Measurements from ENCODE around the gene ARL6IP4.

The ARL6IP4 gene

DNA sequence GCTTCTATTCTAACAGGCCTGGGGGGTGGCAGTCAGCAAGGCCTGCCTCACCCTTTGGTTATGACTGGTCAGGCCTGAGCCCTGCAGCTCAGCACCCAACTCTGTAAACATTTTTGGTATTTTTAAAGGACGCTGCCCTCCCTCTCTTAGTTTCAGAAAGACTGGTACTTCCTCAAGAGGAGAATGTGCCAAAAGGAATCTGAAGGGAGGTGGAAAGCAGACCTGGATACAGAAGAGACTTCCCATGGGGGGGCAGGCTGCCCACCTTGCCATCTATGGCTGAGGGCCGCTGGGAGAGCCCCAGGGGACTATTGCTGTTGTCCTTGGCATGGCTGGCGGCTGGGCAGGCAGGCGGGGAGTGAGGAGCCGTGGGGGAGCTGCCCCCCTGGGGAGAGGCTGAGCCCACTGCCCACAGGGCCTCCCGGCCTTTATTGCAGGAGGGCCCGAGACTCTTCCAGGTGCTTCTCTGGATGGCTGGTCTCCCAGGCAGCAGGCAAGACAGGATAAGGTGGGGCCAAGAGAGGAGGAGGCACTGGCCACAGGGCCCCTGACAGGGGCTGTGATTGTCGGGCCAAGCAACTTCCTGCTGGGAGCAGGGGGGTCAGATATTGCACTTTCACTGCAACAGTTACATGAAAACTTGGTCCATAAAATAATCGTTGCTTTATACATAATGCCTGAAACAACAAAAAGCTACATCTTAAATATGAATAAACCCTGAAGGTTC is 3.5 kb downstream of the ARL6IP4 start:
- Histone ChIP-seq H3K4me1 (ENCODE audit: control extremely low read depth in 1 of 4, control insufficient read depth in 4 of 4, insufficient read depth in 4 of 4, low read length in 3 of 4) (peaks cover 3 to 64% (median 58%) of the 10 kb centered on the region in 4 experiments), H3K27ac (ENCODE audit: insufficient read depth in 1 of 2, low read depth in 1 of 2, low read length in 2 of 2, poor library complexity in 1 of 2, severe bottlenecking in 2 of 2) (peak overlapping the region in 1 of 2 experiments; percentile 64), H3K4me3 (ENCODE audit: control insufficient read depth in 1 of 7, extremely low read depth in 1 of 7, insufficient read depth in 4 of 7, low read depth in 2 of 7, low read length in 6 of 7) (peak overlapping the region in 5 of 7 experiments; percentile 5 to 58 (median 47)), H3K36me3 (ENCODE audit: control insufficient read depth in 4 of 4, insufficient read depth in 4 of 4, low read length in 3 of 4) (peaks cover 0 to 50% (median 36%) of the 10 kb centered on the region in 4 experiments), H3K27me3 (replicated peaks in 2 of 5; ENCODE audit: control insufficient read depth in 4 of 5, insufficient read depth in 5 of 5, low read length in 4 of 5) (no peaks in the 10 kb centered on the region), H3K9me3 (ENCODE audit: control extremely low read depth in 1 of 5, control insufficient read depth in 4 of 5, insufficient read depth in 2 of 5, low read depth in 1 of 5, low read length in 4 of 5) (no peaks in the 10 kb centered on the region)
- DNase-seq: no peak
- ChIA-PET CTCF (interaction anchor here (1.4 kb wide), 1 partner anchor 18 kb away, joined by 3 read pairs; the partner anchor contains the start of gene ABCB9), POLR2A (interaction anchor here (2.8 kb wide), 1 partner anchor 9 kb away, joined by 12 read pairs; the partner anchor contains the start of gene OGFOD2)
- 26% methylated on average over 8 of the region's 9 CpGs for WGBS (ENCODE audit: insufficient coverage)

DNA sequence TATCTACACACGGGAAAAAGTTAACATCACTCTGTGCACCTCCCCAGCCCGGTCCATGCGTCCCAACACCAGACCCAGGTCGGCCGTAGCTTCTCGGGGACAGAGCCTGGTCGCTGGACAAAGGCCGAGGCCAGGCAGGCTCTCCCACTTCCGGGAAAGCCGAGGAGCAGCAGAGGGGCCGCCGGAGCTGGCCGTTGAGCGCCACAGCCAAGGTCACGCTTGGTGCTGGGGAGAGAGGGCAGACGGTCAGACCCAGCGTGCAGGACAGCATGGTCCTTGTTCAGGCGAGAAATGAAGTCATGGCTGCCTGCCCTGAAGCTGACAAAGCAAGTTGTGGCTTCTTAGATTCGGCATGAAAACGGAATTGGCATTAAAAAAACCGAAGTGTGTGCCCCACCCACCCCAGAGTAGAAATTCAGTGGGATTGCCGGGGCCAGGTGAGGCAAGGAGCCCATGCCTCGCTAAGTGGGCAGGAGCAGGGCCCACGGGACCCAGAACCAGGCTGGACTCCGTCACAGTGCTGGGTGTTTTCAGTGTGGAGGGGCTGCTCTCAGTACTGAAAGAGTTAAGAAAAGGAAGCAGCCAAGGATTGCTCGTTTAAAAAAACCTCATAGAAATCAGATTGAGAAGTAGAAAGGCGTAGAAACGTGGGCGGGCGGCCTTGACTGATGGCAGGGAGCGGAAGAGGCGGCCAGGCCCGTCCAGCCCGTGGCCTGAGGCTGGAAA is 4.3 kb downstream of the ARL6IP4 start:
- Histone ChIP-seq H3K4me3 (ENCODE audit: control insufficient read depth in 1 of 7, extremely low read depth in 1 of 7, insufficient read depth in 4 of 7, low read depth in 2 of 7, low read length in 6 of 7) (peak overlapping the region in 5 of 7 experiments; percentile 5 to 58 (median 47)), H3K27me3 (replicated peaks in 2 of 5; ENCODE audit: control insufficient read depth in 4 of 5, insufficient read depth in 5 of 5, low read length in 4 of 5) (no peaks in the 10 kb centered on the region), H3K4me1 (ENCODE audit: control extremely low read depth in 1 of 4, control insufficient read depth in 4 of 4, insufficient read depth in 4 of 4, low read length in 3 of 4) (peaks cover 3 to 56% (median 50%) of the 10 kb centered on the region in 4 experiments), H3K36me3 (ENCODE audit: control insufficient read depth in 4 of 4, insufficient read depth in 4 of 4, low read length in 3 of 4) (peaks cover 0 to 51% (median 37%) of the 10 kb centered on the region in 4 experiments), H3K9me3 (ENCODE audit: control extremely low read depth in 1 of 5, control insufficient read depth in 4 of 5, insufficient read depth in 2 of 5, low read depth in 1 of 5, low read length in 4 of 5) (no peaks in the 10 kb centered on the region), H3K27ac (ENCODE audit: insufficient read depth in 1 of 2, low read depth in 1 of 2, low read length in 2 of 2, poor library complexity in 1 of 2, severe bottlenecking in 2 of 2) (peak overlapping the region in 1 of 2 experiments; percentile 59)
- peak in 1 of 3 donors; percentile 46 for DNase-seq
- CTCF ChIA-PET: no interaction called here
- 29% methylated on average over 34 of the region's 34 CpGs for WGBS (ENCODE audit: insufficient coverage)
- POLR2A ChIA-PET: interaction anchor here (2.8 kb wide), 1 partner anchor 10 kb away, joined by 12 read pairs; the partner anchor contains the start of gene OGFOD2

DNA sequence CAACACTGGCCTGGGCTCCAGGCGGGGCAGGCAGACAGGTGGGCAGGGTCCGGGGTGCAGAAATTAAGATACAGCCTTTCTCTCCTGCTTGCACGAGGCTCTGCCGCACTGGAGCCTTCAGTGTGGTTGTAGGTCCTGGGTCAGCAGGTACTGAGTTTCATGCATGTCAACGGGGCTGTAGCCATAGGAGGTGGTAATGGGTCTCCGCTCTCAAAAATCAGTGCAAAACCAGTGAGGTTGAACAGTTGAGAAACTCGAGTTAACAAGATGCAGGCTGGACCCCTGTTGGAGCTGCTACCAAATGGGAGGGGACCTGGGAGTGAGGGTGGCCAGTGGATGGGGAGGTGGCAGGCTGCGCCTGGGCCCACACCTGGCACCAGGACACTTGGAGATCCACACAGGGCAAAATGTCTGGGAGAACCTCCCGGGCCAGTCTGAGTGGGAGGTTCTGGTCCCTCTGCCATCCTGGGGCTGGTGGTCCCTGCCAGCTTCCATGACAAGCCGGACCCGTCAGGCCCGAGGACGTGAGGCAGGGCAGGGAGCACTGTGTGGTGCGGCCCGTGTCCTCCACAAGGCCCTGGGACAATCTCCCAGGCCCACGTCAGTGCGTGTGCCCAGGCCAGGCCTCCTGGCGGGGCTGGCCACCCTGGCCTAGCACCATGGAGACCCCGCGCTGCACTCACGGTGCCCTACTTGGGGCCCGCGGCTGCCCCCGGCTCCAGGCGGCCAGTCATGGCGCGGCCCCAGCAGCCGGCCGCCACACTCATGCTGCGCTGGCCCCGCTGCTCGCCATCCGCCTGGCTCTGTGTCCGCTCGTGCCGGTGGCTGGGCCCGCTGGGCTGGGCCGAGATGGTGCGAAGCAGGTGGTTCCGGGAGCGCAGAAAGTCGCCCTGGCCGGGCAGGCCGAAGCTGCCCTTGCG is 5.1 kb downstream of the ARL6IP4 start:
- POLR2A ChIA-PET: interaction anchor here (0.5 to 0.6 kb wide), 2 partner anchors 58 to 95 kb away, joined by 3 read pairs; no protein-coding TSS in a partner anchor
- no peaks in the 10 kb centered on the region for H3K9me3 ChIP-seq (ENCODE audit: control extremely low read depth in 1 of 5, control insufficient read depth in 4 of 5, insufficient read depth in 2 of 5, low read depth in 1 of 5, low read length in 4 of 5)
- H3K27me3 ChIP-seq (replicated peaks in 2 of 5; ENCODE audit: control insufficient read depth in 4 of 5, insufficient read depth in 5 of 5, low read length in 4 of 5): no peaks in the 10 kb centered on the region
- DNase-seq: no peak
- CTCF ChIA-PET: no interaction called here
- peak overlapping the region in 2 of 7 experiments; percentile 47 to 58 for H3K4me3 ChIP-seq (ENCODE audit: control insufficient read depth in 1 of 7, extremely low read depth in 1 of 7, insufficient read depth in 4 of 7, low read depth in 2 of 7, low read length in 6 of 7)
- 93% methylated on average over 44 of the region's 45 CpGs for WGBS (ENCODE audit: insufficient coverage)
- peak overlapping the region in 1 of 2 experiments; percentile 59 for H3K27ac ChIP-seq (ENCODE audit: insufficient read depth in 1 of 2, low read depth in 1 of 2, low read length in 2 of 2, poor library complexity in 1 of 2, severe bottlenecking in 2 of 2)
- H3K4me1 ChIP-seq (ENCODE audit: control extremely low read depth in 1 of 4, control insufficient read depth in 4 of 4, insufficient read depth in 4 of 4, low read length in 3 of 4): peaks cover 3 to 52% (median 45%) of the 10 kb centered on the region in 4 experiments
- H3K36me3 ChIP-seq (ENCODE audit: control insufficient read depth in 4 of 4, insufficient read depth in 4 of 4, low read length in 3 of 4): peaks cover 0 to 56% (median 37%) of the 10 kb centered on the region in 4 experiments

DNA sequence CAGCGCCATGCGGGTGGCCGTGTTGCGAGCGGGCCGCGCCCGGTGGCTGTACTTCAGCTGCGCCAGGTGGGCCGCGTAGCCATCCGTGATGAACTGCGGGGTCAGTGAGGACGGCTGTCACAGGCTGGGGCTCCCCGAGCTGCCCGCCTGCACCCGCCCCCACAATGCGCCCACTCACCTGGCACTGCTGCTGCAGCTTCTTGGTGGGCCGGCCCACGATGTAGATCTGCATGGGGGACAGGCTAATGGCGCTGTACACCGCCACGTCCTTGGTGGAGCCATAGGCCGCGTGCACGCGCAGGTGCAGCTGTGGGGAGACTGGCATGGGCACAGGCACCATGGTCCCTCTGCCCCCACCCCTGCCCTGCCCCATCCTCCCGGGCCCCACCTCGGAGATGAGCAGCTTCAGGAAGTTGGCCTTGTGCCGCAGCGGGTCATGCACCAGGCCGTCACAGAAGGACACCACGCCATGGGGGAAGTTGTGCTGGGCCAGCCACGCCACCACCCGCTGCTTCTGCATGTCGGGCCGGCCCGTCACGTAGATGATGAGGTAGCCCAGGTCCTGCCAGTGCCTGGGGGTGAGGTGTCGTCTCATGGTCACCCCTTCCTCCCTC is 5.9 kb downstream of the ARL6IP4 start:
- DNase-seq: no peak
- Histone ChIP-seq H3K4me3 (ENCODE audit: control insufficient read depth in 1 of 7, extremely low read depth in 1 of 7, insufficient read depth in 4 of 7, low read depth in 2 of 7, low read length in 6 of 7) (no peak overlapping the region), H3K27me3 (replicated peaks in 2 of 5; ENCODE audit: control insufficient read depth in 4 of 5, insufficient read depth in 5 of 5, low read length in 4 of 5) (no peaks in the 10 kb centered on the region), H3K27ac (ENCODE audit: insufficient read depth in 1 of 2, low read depth in 1 of 2, low read length in 2 of 2, poor library complexity in 1 of 2, severe bottlenecking in 2 of 2) (no peak overlapping the region), H3K4me1 (ENCODE audit: control extremely low read depth in 1 of 4, control insufficient read depth in 4 of 4, insufficient read depth in 4 of 4, low read length in 3 of 4) (peaks cover 2 to 46% (median 41%) of the 10 kb centered on the region in 4 experiments), H3K36me3 (ENCODE audit: control insufficient read depth in 4 of 4, insufficient read depth in 4 of 4, low read length in 3 of 4) (peaks cover 0 to 59% (median 38%) of the 10 kb centered on the region in 4 experiments), H3K9me3 (ENCODE audit: control extremely low read depth in 1 of 5, control insufficient read depth in 4 of 5, insufficient read depth in 2 of 5, low read depth in 1 of 5, low read length in 4 of 5) (no peaks in the 10 kb centered on the region)
- 96% methylated on average over 32 of the region's 40 CpGs for WGBS (ENCODE audit: insufficient coverage)
- ChIA-PET POLR2A (interaction anchor here (0.5 to 0.6 kb wide), 2 partner anchors 57 to 96 kb away, joined by 3 read pairs; no protein-coding TSS in a partner anchor), CTCF (interaction anchor here (1.2 kb wide), 1 partner anchor 23 kb away, joined by 3 read pairs; no protein-coding TSS in a partner anchor)

DNA sequence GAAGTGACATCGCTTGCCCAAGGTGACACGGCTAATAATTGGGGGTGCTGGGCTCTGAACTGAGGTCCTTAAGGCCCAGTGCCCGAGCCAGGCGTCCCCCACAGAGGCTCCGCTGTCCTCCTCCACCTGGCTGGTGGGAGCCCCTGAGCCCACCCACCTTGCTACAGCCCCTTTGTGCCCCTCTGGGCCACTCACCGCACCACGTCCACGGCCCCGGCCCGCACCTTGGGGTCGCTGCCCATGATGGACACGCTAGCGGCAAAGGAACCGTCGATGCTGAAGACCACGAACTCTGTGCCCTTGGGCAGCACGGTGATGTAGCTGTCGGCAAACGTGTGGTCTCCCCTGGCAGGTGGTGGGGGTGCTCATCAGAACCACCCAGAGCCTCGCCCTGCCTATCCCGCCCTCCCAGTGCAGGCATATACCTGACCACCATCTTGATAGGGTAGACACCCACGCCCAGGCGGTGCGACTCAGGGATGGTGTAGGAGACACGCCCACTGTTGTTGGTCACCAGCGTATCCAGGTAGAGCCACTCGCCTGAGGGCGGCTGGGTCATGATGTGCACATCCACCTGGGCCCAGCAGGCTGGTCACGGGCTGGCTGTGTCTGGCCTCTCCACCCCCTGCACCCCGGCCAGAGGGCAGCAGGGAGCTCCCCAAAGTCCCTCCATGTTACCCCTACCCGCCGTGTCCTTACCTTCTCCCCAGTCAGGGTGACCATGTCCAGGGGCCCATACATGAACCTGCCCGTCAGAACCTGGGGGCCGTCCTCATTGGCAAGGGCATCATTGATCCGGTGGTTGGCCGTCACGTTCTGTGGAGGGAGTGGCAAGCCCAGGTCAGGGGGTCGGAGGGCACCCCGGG is 6.8 kb downstream of the ARL6IP4 start:
- ChIA-PET CTCF (interaction anchor here (0.9 to 1.5 kb wide), 3 partner anchors 12 to 251 kb away, joined by 3 to 4 read pairs (median 3); partner anchors contain the start of gene OGFOD2), POLR2A (no interaction called here)
- no peak overlapping the region for H3K27ac ChIP-seq (ENCODE audit: insufficient read depth in 1 of 2, low read depth in 1 of 2, low read length in 2 of 2, poor library complexity in 1 of 2, severe bottlenecking in 2 of 2)
- H3K9me3 ChIP-seq (ENCODE audit: control extremely low read depth in 1 of 5, control insufficient read depth in 4 of 5, insufficient read depth in 2 of 5, low read depth in 1 of 5, low read length in 4 of 5): no peaks in the 10 kb centered on the region
- peaks cover 0 to 61% (median 40%) of the 10 kb centered on the region in 4 experiments for H3K36me3 ChIP-seq (ENCODE audit: control insufficient read depth in 4 of 4, insufficient read depth in 4 of 4, low read length in 3 of 4)
- WGBS (ENCODE audit: insufficient coverage): 98% methylated on average over 38 of the region's 39 CpGs
- H3K4me1 ChIP-seq (ENCODE audit: control extremely low read depth in 1 of 4, control insufficient read depth in 4 of 4, insufficient read depth in 4 of 4, low read length in 3 of 4): peaks cover 0 to 37% (median 32%) of the 10 kb centered on the region in 4 experiments
- H3K27me3 ChIP-seq (replicated peaks in 2 of 5; ENCODE audit: control insufficient read depth in 4 of 5, insufficient read depth in 5 of 5, low read length in 4 of 5): no peaks in the 10 kb centered on the region
- no peak overlapping the region for H3K4me3 ChIP-seq (ENCODE audit: control insufficient read depth in 1 of 7, extremely low read depth in 1 of 7, insufficient read depth in 4 of 7, low read depth in 2 of 7, low read length in 6 of 7)
- DNase-seq: no peak

All from common myeloid progenitor, CD34-positive (primary cell).